Mucosa of descending colon (tissue), 3 donors: Measurements from ENCODE around the gene PRKCI. TPM values are rescaled to one million over a fixed set of nuclear protein-coding genes. Genes with fewer than 3 reads are reported as not detected.

Experiments used
- ATAC-seq: fragments of 200-7000 bp; cut with Tn5 transposase; one replicate; pipeline ENCODE4 v1.9.1; 2020; ENCODE audit warnings: mild to moderate bottlenecking, moderate library complexity
- DNase-seq, 3 donors: peaks; one replicate each; pipeline ENCODE4 v3.0.0-alpha.2; 2020
- H3K36me3 ChIP-seq: fragments of 200-600 bp; one replicate; pipeline ENCODE4 v1.8.0; 2021; ENCODE audit warnings: low read depth, mild to moderate bottlenecking
- H3K4me1 ChIP-seq: fragments of 200-600 bp; one replicate; pipeline ENCODE4 v1.8.0; 2021; ENCODE audit warnings: low read depth, mild to moderate bottlenecking
- H3K4me3 ChIP-seq: fragments of 200-600 bp; one replicate; pipeline ENCODE4 v1.8.0; 2021; ENCODE audit warnings: mild to moderate bottlenecking
- H3K9me3 ChIP-seq: fragments of 200-600 bp; one replicate; pipeline ENCODE4 v1.8.0; 2021; ENCODE audit warnings: mild to moderate bottlenecking
- intact Hi-C, 2 donors: fragments of 100-400 bp; cut with DNase I in 1 of 2; cut with micrococcal nuclease in 1 of 2; formaldehyde crosslinking; loops; one replicate each; pipeline versions ENCODE4 v1.11.0 to v1.11.1; 2022; cut with DNase I, micrococcal nuclease
- total RNA-seq, 3 donors: library from RNA; stranded (reverse); fragmentation: NEBNext Ultra II Directional in 2 of 3; extraction: Animal tissue kit (Norgen Biotek cat#: 25700) in 2 of 3; gene quantifications; one replicate each; pipeline versions ENCODE4 v1.2.1 to v1.2.4, GENCODE V29; 2021 to 2023
- TF ChIP-seq, protein P1 (sequence below): fragments of 200-600 bp; IDR thresholded peaks from one replicate; pipeline ENCODE4 v1.8.0; 2022; ENCODE audit warnings: antibody characterized with exemption, mild to moderate bottlenecking
- donor health status: DM: no; HTN: no; CAD: no; lungs with moderate emphysema.
- donor health status: DM: no; HTN: no; CAD: no.
- donor health status: DM: no; HTN: yes; CAD: no.

The PRKCI gene
- total RNA-seq, 3 donors from 2014 or later, result 38.0 to 39.9 (median 39.8) TPM

GRCh38 chr3:170317954-170318353 is 95.7 kb downstream of the PRKCI start:
- no peak for ATAC-seq
- no peak for DNase-seq
- H3K9me3 ChIP-seq, result no peaks in the 10 kb centered on the region
- intact Hi-C loops, result loop anchor here in 1 of 2 donors (10.0 kb wide), 1 partner anchor 57 kb away; no protein-coding TSS in a partner anchor
- TF ChIP-seq, protein P1, sequence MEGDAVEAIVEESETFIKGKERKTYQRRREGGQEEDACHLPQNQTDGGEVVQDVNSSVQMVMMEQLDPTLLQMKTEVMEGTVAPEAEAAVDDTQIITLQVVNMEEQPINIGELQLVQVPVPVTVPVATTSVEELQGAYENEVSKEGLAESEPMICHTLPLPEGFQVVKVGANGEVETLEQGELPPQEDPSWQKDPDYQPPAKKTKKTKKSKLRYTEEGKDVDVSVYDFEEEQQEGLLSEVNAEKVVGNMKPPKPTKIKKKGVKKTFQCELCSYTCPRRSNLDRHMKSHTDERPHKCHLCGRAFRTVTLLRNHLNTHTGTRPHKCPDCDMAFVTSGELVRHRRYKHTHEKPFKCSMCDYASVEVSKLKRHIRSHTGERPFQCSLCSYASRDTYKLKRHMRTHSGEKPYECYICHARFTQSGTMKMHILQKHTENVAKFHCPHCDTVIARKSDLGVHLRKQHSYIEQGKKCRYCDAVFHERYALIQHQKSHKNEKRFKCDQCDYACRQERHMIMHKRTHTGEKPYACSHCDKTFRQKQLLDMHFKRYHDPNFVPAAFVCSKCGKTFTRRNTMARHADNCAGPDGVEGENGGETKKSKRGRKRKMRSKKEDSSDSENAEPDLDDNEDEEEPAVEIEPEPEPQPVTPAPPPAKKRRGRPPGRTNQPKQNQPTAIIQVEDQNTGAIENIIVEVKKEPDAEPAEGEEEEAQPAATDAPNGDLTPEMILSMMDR, result no peak
- H3K36me3 ChIP-seq, result no peaks in the 10 kb centered on the region
- H3K4me1 ChIP-seq, result no peaks in the 10 kb centered on the region
- H3K4me3 ChIP-seq, result no peak overlapping the region

GRCh38 chr3:170320461-170321121 is 98.4 kb downstream of the PRKCI start:
- Histone ChIP-seq H3K9me3 (no peaks in the 10 kb centered on the region), H3K36me3 (no peaks in the 10 kb centered on the region), H3K4me3 (no peak overlapping the region), H3K4me1 (no peaks in the 10 kb centered on the region)
- intact Hi-C loops, result no loop called here
- ATAC-seq (no peak), DNase-seq (no peak)
- TF ChIP-seq, protein P1, result no peak

- intact Hi-C loops, result no loop called here
- ATAC-seq (no peak), DNase-seq (no peak)
- no peaks in the 10 kb centered on the region for H3K36me3 ChIP-seq
- no peak overlapping the region for H3K4me3 ChIP-seq
- TF ChIP-seq, protein P1, result no peak
- no peaks in the 10 kb centered on the region for H3K9me3 ChIP-seq
- no peaks in the 10 kb centered on the region for H3K4me1 ChIP-seq
Observed at GRCh38 chr3:170321321-170322034, 99.3 kb downstream of the PRKCI start.

GRCh38 chr3:170322566-170323269 is 100.5 kb downstream of the PRKCI start:
- DNase-seq (no peak), ATAC-seq (no peak)
- no peaks in the 10 kb centered on the region for H3K4me1 ChIP-seq
- TF ChIP-seq, protein P1, result no peak
- H3K4me3 ChIP-seq, result no peak overlapping the region
- no peaks in the 10 kb centered on the region for H3K9me3 ChIP-seq
- intact Hi-C loops, result no loop called here
- no peaks in the 10 kb centered on the region for H3K36me3 ChIP-seq

GRCh38 chr3:170323331-170323730 is 101.1 kb downstream of the PRKCI start:
- no peak for ATAC-seq
- no peaks in the 10 kb centered on the region for H3K36me3 ChIP-seq
- no peaks in the 10 kb centered on the region for H3K4me1 ChIP-seq
- no peak overlapping the region for H3K4me3 ChIP-seq
- intact Hi-C loops, result no loop called here
- no peak for DNase-seq
- TF ChIP-seq, protein P1, result no peak
- H3K9me3 ChIP-seq, result no peaks in the 10 kb centered on the region
